M059J (cell line): ENCODE results near the gene MAML1. TPM values are rescaled to one million over a fixed set of nuclear protein-coding genes. Genes with fewer than 3 reads are reported as not detected.

Source experiments
- DNase-seq: peaks from one replicate; pipeline ENCODE4 v3.0.0-alpha.2; 2012; ENCODE audit warnings: low read depth
- total RNA-seq: library from RNA; depleted of rRNA; stranded (reverse); fragments of >200 nt; shearing (Covaris generic); gene quantifications from 2 replicates; pipeline ENCODE4 v1.2.3, GENCODE V29; 2014; rRNA removed

Gene MAML1
- total RNA-seq, 1 experiment from 2014 or later, result 17.2 TPM

GRCh38 chr5:179822059-179822432 lies 89.4 kb downstream of the MAML1 start:
- DNase-seq, result no peak

- DNase-seq, result no peak
Measured at GRCh38 chr5:179822444-179822990, 89.9 kb downstream of the MAML1 start.

GRCh38 chr5:179823937-179824744 lies 91.5 kb downstream of the MAML1 start:
- DNase-seq, result no peak

- no peak for DNase-seq
Measured at GRCh38 chr5:179824745-179825112, 92.1 kb downstream of the MAML1 start.

GRCh38 chr5:179825655-179826182 lies 93.1 kb downstream of the MAML1 start:
- DNase-seq, result no peak

Other genes with a start within 250 kb of the MAML1 start
- gene RUFY1, start 182.3 kb upstream of the MAML1 start, total RNA-seq, result 25.5 and 38.3 TPM in 2 replicates
- 265 and 317 TPM in 2 replicates for gene HNRNPH1, start 109.2 kb upstream of the MAML1 start, total RNA-seq
- not detected in 2 replicates for gene CBY3, start 51.8 kb upstream of the MAML1 start, total RNA-seq
- 625 and 681 TPM in 2 replicates for gene CANX, start 33.9 kb upstream of the MAML1 start, total RNA-seq
- gene LTC4S, start 61.2 kb downstream of the MAML1 start, total RNA-seq, result not detected in 2 replicates
- gene MGAT4B, start 74.0 kb downstream of the MAML1 start, total RNA-seq, result 146 and 187 TPM in 2 replicates
- 390 and 442 TPM in 2 replicates for gene SQSTM1, start 88.1 kb downstream of the MAML1 start, total RNA-seq
- 11.3 and 13.2 TPM in 2 replicates for gene MRNIP, start 126.0 kb downstream of the MAML1 start, total RNA-seq
- 43.5 and 62.4 TPM in 2 replicates for gene TBC1D9B, start 175.1 kb downstream of the MAML1 start, total RNA-seq